Measurements from ENCODE around the gene DYRK3. TPM values are rescaled to one million over a fixed set of nuclear protein-coding genes. Genes with fewer than 3 reads are reported as not detected.

Gene DYRK3
- total and polyA plus RNA-seq, 9 of the 15 experiments (the other 6 are each of a cell fraction or from before 2014, with no cell fraction given): 4.5 to 33.7 (median 25.7) TPM

DNA sequence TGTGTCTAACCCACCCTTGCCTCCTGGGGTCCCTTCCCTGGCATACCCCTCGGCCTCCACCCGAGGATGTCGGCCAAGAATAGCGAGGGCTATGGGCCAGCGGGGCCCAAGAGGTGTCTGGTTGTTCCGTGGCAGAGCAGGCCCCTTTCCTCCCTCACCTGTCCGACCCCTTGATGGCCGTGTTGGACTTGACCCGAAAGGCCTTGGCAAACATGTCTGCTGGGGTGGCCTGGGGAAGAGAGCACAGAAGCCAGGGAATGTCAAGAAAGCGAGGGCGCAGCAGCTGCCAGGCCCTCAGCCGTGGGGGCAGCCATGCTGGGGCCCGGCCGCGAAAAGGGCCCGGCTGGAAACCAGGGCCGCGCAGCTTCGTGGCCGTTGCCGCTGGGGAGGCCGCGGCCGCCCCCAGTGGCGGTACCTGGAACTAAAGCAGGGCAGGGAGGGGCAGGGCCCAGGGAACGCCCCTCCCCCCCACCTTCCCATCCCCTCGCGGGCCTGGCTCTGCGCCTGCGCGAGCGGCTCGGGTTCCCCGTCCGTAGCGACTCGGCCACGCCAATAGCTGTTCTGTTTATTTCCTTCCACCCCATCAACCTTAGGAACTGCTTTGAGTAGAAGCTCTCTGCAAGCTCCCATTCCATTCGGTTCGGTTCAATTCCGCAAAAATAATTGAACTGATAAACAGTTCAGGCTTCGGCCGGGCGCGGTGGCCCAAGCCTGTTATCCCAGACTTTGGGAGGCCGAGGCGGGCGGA lies 23.0 kb upstream of the DYRK3 start, which contains the start of gene EIF2D:
Gene EIF2D, minus strand, starts transcription at position 337 of the 748 bp plus-strand sequence. Its CDS starts 123 bp downstream, at position 214.
- ChIA-PET CTCF (ENCODE audit: low intra/inter-chr PET ratio) (interaction anchor here (0.6 to 1.2 kb wide), 9 partner anchors 22 to 1114 kb away, joined by 3 to 6 read pairs (median 3); no protein-coding TSS in a partner anchor), POLR2A (interaction anchor here (0.5 to 2.0 kb wide), 24 partner anchors 9 to 974 kb away, joined by 3 to 11 read pairs (median 4); partner anchors contain the start of gene DYRK3)
- intact Hi-C loops (cut with micrococcal nuclease): loop anchor here (5.0 kb wide), 1 partner anchor 105 kb away; no protein-coding TSS in a partner anchor
- Histone ChIP-seq H3K9ac (ENCODE audit: insufficient read depth in 1 of 2, low read depth in 2 of 2, low read length in 2 of 2) (peak within 1 kb of the TSS; percentile 97 to 98), H3K36me3 (ENCODE audit: control insufficient read depth, insufficient read depth, low read length) (peaks cover 36% of the 10 kb centered on the region), H3K9me3 (replicated peaks; ENCODE audit: control insufficient read depth, insufficient read depth, low read depth, low read length) (no peaks in the 10 kb centered on the region), H3K27ac (ENCODE audit: extremely low read depth, low read depth, low read length) (peak within 1 kb of the TSS; percentile 94), H3K4me2 (ENCODE audit: insufficient read depth, low read length) (peak within 1 kb of the TSS; percentile 100), H3K9me1 (ENCODE audit: control insufficient read depth, insufficient read depth, low read length) (no peaks in the 10 kb centered on the region), H2AFZ (ENCODE audit: low read depth, low read length) (peak within 1 kb of the TSS; percentile 100), H3K4me1 (replicated peaks in 1 of 2; ENCODE audit: control insufficient read depth in 2 of 2, insufficient read depth in 2 of 2, low read length in 2 of 2) (peaks cover 5 to 7% of the 10 kb centered on the region in 2 experiments; a peak in 4 of 5 replicates), H3K27me3 (ENCODE audit: control insufficient read depth in 2 of 2, insufficient read depth in 2 of 2, low read length in 2 of 2) (no peaks in the 10 kb centered on the region), H3K4me3 (peak within 1 kb of the TSS; percentile 97), H4K20me1 (replicated peaks; ENCODE audit: control insufficient read depth, insufficient read depth, low read length) (no peaks in the 10 kb centered on the region), H3K79me2 (ENCODE audit: control insufficient read depth, insufficient read depth, low read length) (peaks cover 16% of the 10 kb centered on the region)
- ATAC-seq: peak; percentile 98
- peak; percentile 98 to 100 (median 100) for DNase-seq (ENCODE audit: extremely low read depth in 1 of 4, low spot score in 3 of 4)
- no TSS peak for BruUV-seq (replicated peaks)
- in situ Hi-C loops (cut with MboI): loop anchor here (25.0 kb wide), 2 partner anchors 300 to 900 kb away; partner anchors contain the start of gene FCMR
- peak; percentile 78 for FAIRE-seq
- 5% methylated on average over 39 of the region's 48 CpGs for WGBS (ENCODE audit: insufficient coverage, low coverage, missing lambda C conversion rate)
- peak; percentile 98 for TF ChIP-seq ZNF740 (CRISPR knock-in tag; IDR thresholded peaks at IDR 0.05)
- TF ChIP-seq ZNF740 (tag; IDR thresholded peaks at IDR 0.05): peak in 1 of 2 experiments; percentile 96; a peak in 2 of 4 replicates
- no peak; the same call in 1 of the 2 replicates for TF ChIP-seq THRAP3 (IDR thresholded peaks at IDR 0.05; ENCODE audit: borderline replicate concordance)
- TF ChIP-seq ZNF449 (CRISPR knock-in tag; IDR thresholded peaks at IDR 0.05): 0 out of 2 replicates have a peak, but pooled peaks have one; percentile 2
- TF ChIP-seq, protein P1, sequence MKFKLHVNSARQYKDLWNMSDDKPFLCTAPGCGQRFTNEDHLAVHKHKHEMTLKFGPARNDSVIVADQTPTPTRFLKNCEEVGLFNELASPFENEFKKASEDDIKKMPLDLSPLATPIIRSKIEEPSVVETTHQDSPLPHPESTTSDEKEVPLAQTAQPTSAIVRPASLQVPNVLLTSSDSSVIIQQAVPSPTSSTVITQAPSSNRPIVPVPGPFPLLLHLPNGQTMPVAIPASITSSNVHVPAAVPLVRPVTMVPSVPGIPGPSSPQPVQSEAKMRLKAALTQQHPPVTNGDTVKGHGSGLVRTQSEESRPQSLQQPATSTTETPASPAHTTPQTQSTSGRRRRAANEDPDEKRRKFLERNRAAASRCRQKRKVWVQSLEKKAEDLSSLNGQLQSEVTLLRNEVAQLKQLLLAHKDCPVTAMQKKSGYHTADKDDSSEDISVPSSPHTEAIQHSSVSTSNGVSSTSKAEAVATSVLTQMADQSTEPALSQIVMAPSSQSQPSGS (CRISPR knock-in tag; IDR thresholded peaks at IDR 0.05): no peak
- TF ChIP-seq ZNF639 (CRISPR knock-in tag; conservative IDR thresholded peaks at IDR 0.05 in 1 of 2, IDR thresholded peaks at IDR 0.05 in 1 of 2): peak in 1 of 2 experiments; percentile 94; a peak in 2 of 4 replicates
- TF ChIP-seq PHTF2 (CRISPR knock-in tag; IDR thresholded peaks at IDR 0.05): no peak
- no peak for TF ChIP-seq BDP1 (IDR thresholded peaks at IDR 0.05; ENCODE audit: insufficient read depth, insufficient read length)
- peak in 1 of 2 experiments; percentile 93; a peak in 2 of 4 replicates for TF ChIP-seq KDM4B (IDR thresholded peaks at IDR 0.05; ENCODE audit: borderline replicate concordance in 2 of 2, low read depth in 1 of 2)
- peak; percentile 99 for TF ChIP-seq KDM5B (IDR thresholded peaks at IDR 0.05; ENCODE audit: insufficient replicate concordance, low read depth, low read length)
- TF ChIP-seq ZFPM2 (CRISPR knock-in tag; IDR thresholded peaks at IDR 0.05): peak; percentile 87; the same call in 1 of the 2 replicates
- TF ChIP-seq, protein P2, sequence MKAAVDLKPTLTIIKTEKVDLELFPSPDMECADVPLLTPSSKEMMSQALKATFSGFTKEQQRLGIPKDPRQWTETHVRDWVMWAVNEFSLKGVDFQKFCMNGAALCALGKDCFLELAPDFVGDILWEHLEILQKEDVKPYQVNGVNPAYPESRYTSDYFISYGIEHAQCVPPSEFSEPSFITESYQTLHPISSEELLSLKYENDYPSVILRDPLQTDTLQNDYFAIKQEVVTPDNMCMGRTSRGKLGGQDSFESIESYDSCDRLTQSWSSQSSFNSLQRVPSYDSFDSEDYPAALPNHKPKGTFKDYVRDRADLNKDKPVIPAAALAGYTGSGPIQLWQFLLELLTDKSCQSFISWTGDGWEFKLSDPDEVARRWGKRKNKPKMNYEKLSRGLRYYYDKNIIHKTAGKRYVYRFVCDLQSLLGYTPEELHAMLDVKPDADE (conservative IDR thresholded peaks at IDR 0.05; ENCODE audit: control insufficient read depth, low read depth, low read length): peak; percentile 98
